Stimulated activated CD8-positive, alpha-beta memory T cell treated with anti-CD3 and anti-CD28 coated beads, Interleukin-7, amount 100 ng/mL, for 4 hours (primary cell): ENCODE results near the gene STAG1.
"Not testable (repeated sequence)": the region's sequence is repeated elsewhere in the genome, so short reads cannot be mapped to it uniquely, and the experiment has no call there.

Experiments
- DNase-seq, 2 donors: peaks; one replicate each; pipeline ENCODE4 v3.0.0-alpha.2; 2020; ENCODE audit warnings: low read depth in 2 of 2

The STAG1 gene

DNA sequence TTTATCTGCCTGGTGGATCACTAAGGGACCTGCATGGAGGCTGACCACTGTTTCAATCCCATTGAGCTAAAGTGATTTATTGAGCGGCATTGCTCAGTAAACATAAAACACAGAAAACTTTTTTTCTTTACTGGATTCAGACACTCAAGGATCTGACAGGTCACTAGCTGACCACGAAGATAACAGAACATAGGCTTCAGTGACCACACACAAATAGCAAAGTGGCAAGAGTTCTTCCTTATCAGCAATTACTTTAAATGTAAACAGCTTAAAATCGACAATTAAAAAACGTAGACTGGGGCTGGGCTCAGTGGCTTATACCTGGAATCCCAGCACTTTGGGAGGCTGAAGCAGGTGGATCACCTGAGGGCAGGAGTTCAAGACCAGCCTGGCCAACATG, 48.7 kb downstream of the STAG1 start:
- DNase-seq, result no peak

DNA sequence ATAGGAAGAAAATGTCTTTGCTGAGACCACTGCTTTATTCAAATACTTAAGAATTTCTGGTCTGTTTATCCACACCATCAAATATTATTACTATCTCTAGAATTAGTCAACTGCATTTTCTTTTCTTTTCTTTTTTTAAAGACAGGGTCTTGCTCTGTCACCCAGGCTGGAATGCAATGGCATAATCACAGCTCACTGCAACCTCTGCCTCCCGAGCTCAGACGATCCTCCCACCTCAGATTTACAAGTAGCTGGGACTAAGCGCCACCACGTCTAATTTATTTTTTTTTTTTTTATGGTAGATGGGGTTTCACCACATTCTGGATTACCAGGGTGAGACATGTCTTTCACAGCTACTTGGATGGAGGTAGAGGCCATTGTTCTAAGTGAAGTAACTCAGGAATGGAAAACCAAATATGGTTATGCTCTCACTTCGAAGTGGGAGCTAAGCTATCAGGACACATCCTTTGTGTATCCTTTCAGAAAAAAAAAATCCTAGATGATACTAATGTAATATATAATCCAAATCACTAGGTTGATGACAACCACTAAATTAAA, 52.8 kb downstream of the STAG1 start:
- no peak for DNase-seq

GRCh38 chr3:136698361-136698760, 53.8 kb downstream of the STAG1 start:
- DNase-seq, result no peak

DNA sequence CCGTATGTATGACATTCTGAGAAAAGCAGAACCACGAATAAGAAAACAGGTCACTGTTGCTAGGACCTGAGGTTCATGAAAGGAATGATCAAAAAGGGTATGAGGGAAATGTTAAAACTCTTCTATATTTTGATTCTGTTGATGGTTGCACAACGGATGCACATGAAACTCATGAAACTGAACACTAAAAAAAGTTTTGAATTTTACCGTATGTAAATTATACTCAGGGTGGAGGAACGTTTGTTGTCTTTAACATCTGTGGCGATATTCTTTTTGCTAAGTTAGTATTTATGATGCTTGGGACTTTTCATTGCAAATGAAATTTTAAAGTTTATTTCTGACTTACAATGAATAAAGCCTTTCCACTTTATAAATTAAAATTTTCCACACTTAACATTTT, 55.4 kb downstream of the STAG1 start:
- no peak for DNase-seq

GRCh38 chr3:136694321-136694720, 57.9 kb downstream of the STAG1 start:
- DNase-seq, result no peak

DNA sequence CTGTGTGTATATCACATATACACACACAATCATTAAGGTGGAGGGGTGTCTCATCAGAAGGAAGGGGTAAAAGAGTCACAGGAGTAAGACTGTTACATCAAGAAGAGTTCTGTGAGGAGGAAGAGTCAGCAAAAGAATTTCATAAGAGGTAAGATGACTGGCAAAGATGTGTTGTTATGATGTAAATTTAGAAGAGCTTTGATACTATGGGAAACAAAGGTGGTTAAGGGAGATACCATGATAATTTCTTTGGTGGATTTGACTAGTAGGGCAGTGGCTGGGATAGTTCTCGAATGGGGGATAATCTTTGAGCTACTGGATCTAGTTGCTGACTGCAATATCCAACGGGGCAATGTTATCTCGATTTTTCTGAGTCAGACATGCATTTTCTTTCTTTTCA, 61.6 kb downstream of the STAG1 start:
- DNase-seq, result no peak

GRCh38 chr3:136685882-136686281, 66.3 kb downstream of the STAG1 start:
- DNase-seq, result no peak

DNA sequence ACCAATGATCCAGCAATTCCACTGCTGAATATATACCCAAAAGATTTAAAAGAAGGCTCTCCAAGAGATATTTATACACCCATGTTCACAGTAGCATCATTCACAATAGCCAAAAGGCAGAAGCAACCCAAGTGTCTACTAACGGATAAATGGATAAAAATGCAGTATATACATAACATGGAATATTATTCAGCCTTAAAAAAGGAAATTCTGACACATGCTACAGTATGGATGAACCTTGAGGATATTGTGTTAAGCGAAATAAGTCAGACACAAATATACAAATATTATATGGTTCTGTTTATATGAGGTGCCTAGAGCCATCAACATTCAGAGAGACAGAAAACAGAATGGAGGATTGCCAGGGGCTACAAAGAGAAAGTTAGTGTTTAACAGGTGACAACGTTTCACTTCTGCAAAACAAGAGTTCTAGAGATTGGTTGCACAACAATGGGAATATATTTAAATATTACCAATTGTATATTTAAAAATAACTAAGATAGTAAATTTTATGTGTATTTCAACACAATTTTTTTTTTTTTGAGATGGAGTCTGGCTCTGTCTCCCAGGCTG, 69.4 kb downstream of the STAG1 start:
- DNase-seq, result no peak

- no peak for DNase-seq
These were observed 73.2 kb downstream of the STAG1 start for GRCh38 chr3:136678981-136679380.

DNA sequence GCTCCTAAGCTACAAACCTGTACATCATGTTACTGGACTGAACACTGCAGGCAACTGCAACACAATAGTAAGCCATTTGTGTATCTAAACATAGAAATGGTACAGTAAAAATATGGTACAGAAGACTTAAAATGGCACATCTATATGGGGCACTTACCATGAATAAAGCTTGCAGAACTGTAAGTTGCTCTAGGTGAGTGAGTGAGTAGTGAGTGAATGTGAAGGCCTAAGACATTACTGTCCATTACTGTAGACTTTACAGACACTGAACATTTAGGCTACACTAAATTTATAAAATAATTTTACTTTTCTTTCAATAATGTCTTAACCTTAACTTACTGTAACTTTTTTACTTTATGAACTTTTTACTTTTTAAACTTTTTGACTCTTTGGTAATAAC, 76.2 kb downstream of the STAG1 start:
- DNase-seq, result no peak

DNA sequence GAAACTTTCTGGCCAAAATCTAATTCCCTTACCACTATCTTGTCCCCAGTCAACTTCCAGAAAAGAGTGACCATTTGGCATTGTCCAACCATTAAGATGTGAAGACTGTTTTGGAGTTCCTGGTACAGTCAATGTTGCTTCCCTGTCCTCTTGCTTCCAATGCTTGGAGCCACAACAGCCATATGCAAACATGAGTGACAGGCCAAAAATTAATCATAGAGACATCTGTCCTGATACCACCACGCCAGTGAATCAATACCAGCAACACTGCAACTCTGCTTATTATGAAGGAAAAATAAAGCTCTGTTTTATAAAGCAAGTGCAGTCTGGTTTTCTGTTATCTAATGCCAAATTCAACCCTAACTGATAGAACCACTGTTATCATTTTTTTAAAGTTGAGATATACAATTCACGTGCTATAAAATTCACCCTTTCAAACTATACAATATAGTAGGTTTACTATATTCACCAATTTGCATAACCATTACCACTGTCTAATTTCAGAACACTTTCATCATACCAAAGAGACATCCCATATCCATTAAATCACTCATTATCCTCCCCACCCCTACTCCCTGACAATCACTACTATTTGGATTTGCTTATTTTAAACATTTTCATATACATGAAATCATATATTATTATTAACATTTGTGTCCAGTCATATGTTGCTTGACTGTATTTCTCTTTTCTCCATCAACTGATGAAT, 76.9 kb downstream of the STAG1 start:
- no peak for DNase-seq

GRCh38 chr3:136672457-136672856, 79.7 kb downstream of the STAG1 start:
- DNase-seq, result no peak

DNA sequence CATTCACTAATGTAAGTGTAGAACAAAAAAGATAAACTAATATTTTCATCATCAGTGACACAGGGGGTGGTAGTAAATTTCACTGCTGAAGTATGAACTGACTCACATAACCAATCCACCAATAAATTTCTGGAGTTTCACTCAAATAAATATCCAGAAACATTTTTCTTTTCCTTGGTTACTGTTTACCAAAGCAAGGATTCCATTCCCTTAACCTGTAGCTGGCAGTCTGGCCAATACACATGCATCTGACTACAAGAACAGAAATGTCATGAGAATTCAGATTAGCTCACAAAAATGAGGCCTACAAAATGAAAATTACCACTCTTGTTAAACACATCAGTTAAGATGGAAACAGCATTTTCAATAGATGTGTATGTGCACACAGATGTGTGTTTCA, 80.3 kb downstream of the STAG1 start:
- DNase-seq, result no peak

- DNase-seq, result no peak
These were observed 82.0 kb downstream of the STAG1 start for GRCh38 chr3:136670166-136670565.

DNA sequence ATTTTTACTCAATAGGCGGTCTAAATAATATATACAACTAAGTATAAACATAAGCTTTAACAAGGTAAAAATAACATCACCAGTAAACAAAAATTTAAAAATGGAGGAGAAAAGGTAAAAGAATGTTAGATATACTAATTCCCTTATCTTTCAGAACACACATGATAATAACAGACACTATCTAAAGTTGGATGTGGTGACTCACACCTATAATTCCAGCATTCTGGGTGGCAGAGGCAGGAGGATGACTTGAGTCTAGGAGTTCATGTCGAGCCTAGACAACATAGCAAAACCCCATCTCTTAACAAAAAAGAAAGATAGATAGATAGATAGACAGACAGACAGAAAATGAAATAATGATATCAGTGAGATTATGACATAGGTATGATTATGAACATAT, 85.1 kb downstream of the STAG1 start:
- no peak for DNase-seq

GRCh38 chr3:136666301-136666700, 85.9 kb downstream of the STAG1 start:
- DNase-seq, result not testable (repeated sequence)

DNA sequence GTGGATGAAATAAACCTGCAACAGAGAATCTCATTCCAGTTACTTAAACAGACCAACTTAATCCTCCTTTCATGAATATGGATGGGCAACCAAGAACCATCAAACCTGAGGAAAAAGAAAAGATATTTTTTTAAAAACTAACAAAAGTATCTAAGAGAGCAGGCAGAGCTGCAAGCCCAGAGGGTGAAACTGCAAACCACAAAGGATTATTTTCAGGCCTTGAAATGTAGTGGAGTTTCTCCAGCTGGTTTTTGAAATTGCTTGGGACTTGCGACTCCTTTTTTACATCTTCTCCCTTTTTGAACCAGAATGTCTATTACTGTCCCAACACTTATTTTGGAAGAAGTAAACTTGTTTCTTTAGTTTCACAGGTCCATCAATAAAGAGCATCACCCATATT, 87.4 kb downstream of the STAG1 start:
- no peak for DNase-seq

- no peak for DNase-seq
These were observed 90.9 kb downstream of the STAG1 start for GRCh38 chr3:136661282-136661681.

DNA sequence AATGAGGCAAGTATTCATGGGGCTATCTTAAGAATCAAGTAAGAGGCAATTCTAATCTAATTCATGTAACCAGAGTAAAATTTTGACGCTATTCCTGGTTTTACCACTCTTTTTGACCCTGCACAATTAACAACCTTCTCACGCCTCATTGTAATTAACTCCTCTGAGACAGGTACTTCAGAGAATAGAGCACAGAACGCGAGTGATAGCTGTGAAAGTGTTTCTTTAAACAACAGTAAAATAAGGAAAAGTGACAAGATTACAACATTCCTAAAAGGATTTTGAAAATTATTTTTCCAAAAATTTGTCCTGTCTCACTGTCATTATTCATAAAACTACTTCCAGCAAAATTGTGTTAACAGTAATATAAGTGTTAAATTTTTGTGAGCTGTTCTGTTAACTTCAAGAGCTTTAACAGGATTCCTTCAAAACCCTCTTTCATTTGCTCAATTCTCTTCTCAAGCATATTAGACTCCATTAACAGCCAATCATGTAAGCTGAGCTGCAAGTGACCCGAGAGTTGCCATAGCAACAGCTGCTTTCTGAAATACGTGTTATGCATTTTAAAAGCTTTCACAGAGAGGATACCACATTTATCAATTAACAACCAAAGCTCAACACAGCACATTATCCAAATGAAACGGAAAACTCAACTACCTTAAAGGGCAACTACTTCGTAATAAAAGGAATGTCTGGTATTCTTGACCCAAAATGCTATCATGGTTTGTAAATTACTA, 93.1 kb downstream of the STAG1 start:
- DNase-seq, result no peak

DNA sequence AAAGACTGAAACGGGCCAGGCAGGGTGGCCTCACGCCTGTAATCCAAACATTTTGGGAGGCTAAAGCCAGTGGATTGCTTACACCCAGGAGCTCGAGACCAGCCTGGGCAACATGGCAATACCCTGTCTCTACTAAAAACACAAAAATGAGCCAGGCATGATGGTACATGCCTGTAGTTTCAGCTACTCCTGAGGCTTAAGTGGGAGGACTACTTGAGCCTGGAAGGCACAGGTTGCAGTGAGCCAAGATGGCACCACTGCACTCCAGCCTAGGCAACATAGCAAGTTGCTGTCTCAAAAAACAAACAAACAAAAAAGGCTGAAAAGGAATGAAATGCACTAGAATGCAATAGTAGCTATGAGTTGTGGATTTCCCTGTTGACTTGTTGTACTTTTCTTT, 94.7 kb downstream of the STAG1 start:
- no peak for DNase-seq

GRCh38 chr3:136653628-136654027, 98.5 kb downstream of the STAG1 start:
- DNase-seq, result no peak

- DNase-seq, result no peak
These were observed 100.6 kb downstream of the STAG1 start for GRCh38 chr3:136651581-136651980.

- no peak for DNase-seq
These were observed 101.7 kb downstream of the STAG1 start for GRCh38 chr3:136650461-136650860.
